ENCODE measurements around the gene LRRC34. TPM values are rescaled to one million over a fixed set of nuclear protein-coding genes. Genes with fewer than 3 reads are reported as not detected.

The LRRC34 gene
- total RNA-seq, 1 donor from 2014 or later: 3.6 TPM

DNA sequence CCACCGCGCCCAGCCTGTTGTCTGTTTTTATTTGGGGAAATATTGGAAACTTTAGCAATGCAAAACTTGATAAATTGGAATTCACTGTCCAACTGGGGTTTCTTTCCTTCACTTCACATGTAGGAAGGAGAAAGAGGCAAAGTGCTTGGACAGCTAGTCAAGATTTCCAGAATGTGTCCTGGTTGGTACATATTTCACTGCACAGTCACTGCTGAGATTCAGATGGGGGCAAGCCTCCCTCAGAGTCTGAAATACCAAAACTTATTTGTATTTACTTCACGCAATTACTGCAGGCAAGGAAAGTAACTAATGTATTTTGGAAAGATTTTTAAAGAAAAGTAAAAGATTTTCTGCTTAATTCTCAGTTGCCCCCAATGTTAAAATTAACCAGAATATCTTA lies 36.0 kb upstream of the LRRC34 start:
- Mint-ChIP-seq H3K27me3 (ENCODE audit: unreplicated experiment) (peaks cover 4% of the 10 kb centered on the region), H3K9me3 (ENCODE audit: unreplicated experiment) (no peaks in the 10 kb centered on the region), H3K4me3 (ENCODE audit: unreplicated experiment) (no peak overlapping the region), H3K36me3 (ENCODE audit: unreplicated experiment) (no peaks in the 10 kb centered on the region), H3K27ac (ENCODE audit: unreplicated experiment) (no peak overlapping the region), H3K4me1 (ENCODE audit: low read depth, unreplicated experiment) (no peaks in the 10 kb centered on the region)
- DNase-seq: no peak
- TF ChIP-seq, protein P1, sequence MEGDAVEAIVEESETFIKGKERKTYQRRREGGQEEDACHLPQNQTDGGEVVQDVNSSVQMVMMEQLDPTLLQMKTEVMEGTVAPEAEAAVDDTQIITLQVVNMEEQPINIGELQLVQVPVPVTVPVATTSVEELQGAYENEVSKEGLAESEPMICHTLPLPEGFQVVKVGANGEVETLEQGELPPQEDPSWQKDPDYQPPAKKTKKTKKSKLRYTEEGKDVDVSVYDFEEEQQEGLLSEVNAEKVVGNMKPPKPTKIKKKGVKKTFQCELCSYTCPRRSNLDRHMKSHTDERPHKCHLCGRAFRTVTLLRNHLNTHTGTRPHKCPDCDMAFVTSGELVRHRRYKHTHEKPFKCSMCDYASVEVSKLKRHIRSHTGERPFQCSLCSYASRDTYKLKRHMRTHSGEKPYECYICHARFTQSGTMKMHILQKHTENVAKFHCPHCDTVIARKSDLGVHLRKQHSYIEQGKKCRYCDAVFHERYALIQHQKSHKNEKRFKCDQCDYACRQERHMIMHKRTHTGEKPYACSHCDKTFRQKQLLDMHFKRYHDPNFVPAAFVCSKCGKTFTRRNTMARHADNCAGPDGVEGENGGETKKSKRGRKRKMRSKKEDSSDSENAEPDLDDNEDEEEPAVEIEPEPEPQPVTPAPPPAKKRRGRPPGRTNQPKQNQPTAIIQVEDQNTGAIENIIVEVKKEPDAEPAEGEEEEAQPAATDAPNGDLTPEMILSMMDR (IDR thresholded peaks at IDR 0.05; ENCODE audit: partially characterized antibody, unreplicated experiment): no peak

DNA sequence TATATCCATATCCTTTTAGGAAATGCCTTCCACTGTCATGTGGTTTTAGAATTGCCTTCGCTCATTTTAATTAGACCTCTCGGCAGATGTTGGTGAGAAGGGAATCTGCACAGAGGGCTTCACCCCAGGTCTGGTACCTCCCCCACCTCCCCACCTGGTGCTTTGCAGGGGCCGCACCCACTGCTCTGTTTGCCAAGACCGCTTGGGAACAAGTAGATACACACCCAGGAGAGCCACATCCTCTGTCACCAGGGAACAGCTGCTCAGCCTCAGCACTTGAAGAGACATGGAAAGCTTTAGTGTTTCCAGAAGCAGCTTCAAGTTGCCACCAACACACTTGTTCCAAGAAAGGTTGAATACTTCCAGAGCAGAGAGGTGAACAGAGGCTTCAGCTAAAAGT lies 35.2 kb upstream of the LRRC34 start:
- Mint-ChIP-seq H3K27ac (ENCODE audit: unreplicated experiment) (no peak overlapping the region), H3K36me3 (ENCODE audit: unreplicated experiment) (no peaks in the 10 kb centered on the region), H3K4me1 (ENCODE audit: low read depth, unreplicated experiment) (no peaks in the 10 kb centered on the region), H3K27me3 (ENCODE audit: unreplicated experiment) (peaks cover 2% of the 10 kb centered on the region), H3K4me3 (ENCODE audit: unreplicated experiment) (no peak overlapping the region), H3K9me3 (ENCODE audit: unreplicated experiment) (no peaks in the 10 kb centered on the region)
- TF ChIP-seq, protein P1 (IDR thresholded peaks at IDR 0.05; ENCODE audit: partially characterized antibody, unreplicated experiment): no peak
- DNase-seq: no peak

DNA sequence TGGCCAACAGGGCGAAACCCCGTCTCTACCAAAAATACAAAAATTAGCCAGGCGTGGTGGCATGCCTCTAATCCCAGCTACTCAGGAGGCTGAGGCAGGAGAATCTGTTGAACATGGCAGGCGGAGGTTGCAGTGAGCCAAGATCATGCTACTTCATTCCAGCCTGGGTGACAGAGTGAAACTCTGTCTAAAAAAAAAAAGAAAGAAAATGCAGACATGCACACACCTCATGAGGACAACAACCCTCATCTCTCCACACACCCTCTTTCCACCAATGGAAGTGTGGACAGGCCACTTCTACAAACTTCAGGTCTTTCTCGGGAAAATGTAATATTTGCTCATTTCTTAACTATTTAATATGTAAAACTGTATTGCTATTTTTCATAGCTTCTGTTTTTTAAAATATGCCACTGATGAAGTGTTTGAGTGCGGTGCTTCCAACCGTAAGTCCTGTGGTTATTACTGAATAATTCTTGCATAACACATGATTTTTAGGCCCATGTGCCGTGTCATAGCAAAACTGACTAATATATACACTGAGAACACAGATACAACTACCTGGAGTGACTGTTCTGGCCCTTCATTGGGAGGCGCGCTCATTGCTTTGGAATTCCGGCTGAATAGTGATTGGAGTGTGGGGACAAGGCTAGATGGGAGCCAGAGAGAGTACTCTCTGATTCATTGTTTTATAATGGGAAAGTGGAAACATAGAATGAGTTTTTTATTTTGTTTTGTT lies 33.9 kb upstream of the LRRC34 start:
- H3K36me3 Mint-ChIP-seq (ENCODE audit: unreplicated experiment): no peaks in the 10 kb centered on the region
- H3K27ac Mint-ChIP-seq (ENCODE audit: unreplicated experiment): no peak overlapping the region
- no peaks in the 10 kb centered on the region for H3K9me3 Mint-ChIP-seq (ENCODE audit: unreplicated experiment)
- H3K4me1 Mint-ChIP-seq (ENCODE audit: low read depth, unreplicated experiment): no peaks in the 10 kb centered on the region
- peaks cover 2% of the 10 kb centered on the region for H3K27me3 Mint-ChIP-seq (ENCODE audit: unreplicated experiment)
- H3K4me3 Mint-ChIP-seq (ENCODE audit: unreplicated experiment): no peak overlapping the region
- DNase-seq: no peak
- TF ChIP-seq, protein P1 (IDR thresholded peaks at IDR 0.05; ENCODE audit: partially characterized antibody, unreplicated experiment): no peak

DNA sequence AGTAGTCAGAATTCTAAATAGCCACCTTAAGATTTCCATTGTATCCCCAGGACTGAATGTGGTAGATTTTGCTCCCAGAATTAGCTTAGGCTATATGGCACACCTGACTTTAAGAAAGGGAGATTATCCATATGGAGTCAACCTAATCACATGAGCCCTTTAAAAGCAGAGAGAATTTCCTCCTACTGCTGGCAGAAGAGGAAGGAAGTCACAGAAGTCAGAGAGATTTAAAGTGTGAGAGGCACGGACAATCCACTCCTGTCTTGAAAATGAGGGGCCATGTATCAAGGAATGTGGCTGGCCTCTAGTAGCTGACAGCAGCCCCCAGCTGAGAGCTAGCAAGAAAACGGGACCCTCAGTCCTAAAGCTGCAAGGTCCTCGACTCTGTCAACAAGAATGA lies 30.3 kb upstream of the LRRC34 start:
- no peak overlapping the region for H3K4me3 Mint-ChIP-seq (ENCODE audit: unreplicated experiment)
- H3K4me1 Mint-ChIP-seq (ENCODE audit: low read depth, unreplicated experiment): peaks cover 2% of the 10 kb centered on the region
- no peaks in the 10 kb centered on the region for H3K9me3 Mint-ChIP-seq (ENCODE audit: unreplicated experiment)
- no peak overlapping the region for H3K27ac Mint-ChIP-seq (ENCODE audit: unreplicated experiment)
- H3K27me3 Mint-ChIP-seq (ENCODE audit: unreplicated experiment): no peaks in the 10 kb centered on the region
- H3K36me3 Mint-ChIP-seq (ENCODE audit: unreplicated experiment): no peaks in the 10 kb centered on the region
- DNase-seq: no peak
- TF ChIP-seq, protein P1 (IDR thresholded peaks at IDR 0.05; ENCODE audit: partially characterized antibody, unreplicated experiment): no peak

DNA sequence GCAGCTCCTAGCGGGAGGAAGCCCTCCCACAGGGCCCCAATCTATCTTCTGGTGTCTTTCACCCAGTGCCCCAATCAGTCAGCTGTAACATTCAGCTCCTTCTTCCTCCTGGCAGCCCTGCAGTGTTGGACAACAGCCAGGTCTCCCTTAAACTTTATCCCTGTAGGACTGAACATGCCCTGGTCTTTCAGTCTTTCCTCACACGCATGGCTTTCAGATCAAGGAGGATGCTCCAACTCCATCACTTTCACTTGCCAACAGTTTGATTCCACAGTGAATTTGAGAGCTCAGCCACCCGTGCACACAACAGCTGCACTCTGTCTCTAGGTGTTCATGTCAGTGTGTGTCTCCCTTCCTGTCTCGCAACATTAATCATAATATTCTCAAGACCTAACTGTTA lies 28.5 kb upstream of the LRRC34 start:
- DNase-seq: no peak
- Mint-ChIP-seq H3K4me1 (ENCODE audit: low read depth, unreplicated experiment) (peaks cover 2% of the 10 kb centered on the region), H3K27me3 (ENCODE audit: unreplicated experiment) (no peaks in the 10 kb centered on the region), H3K36me3 (ENCODE audit: unreplicated experiment) (no peaks in the 10 kb centered on the region), H3K4me3 (ENCODE audit: unreplicated experiment) (no peak overlapping the region), H3K27ac (ENCODE audit: unreplicated experiment) (no peak overlapping the region), H3K9me3 (ENCODE audit: unreplicated experiment) (no peaks in the 10 kb centered on the region)
- TF ChIP-seq, protein P1 (IDR thresholded peaks at IDR 0.05; ENCODE audit: partially characterized antibody, unreplicated experiment): no peak
